ENCODE data around the gene KATNAL2. TPM values are rescaled to one million over a fixed set of nuclear protein-coding genes. Genes with fewer than 3 reads are reported as not detected.

KATNAL2 gene
- total RNA-seq, 1 experiment from 2014 or later = 7.5 TPM

- DNase-seq = peak; percentile 35
- Histone ChIP-seq H3K36me3 (replicated peaks; ENCODE audit: control insufficient read depth, insufficient read depth, low read length) (no peaks in the 10 kb centered on the region), H3K27me3 (ENCODE audit: control insufficient read depth, insufficient read depth, low read length) (no peaks in the 10 kb centered on the region), H3K4me3 (ENCODE audit: insufficient read depth, low read depth, low read length) (no peak within 1 kb of the TSS)
Measured at GRCh38 chr18:47035156-47035671, 117.8 kb downstream of the KATNAL2 start, which contains the start of gene ELOA2. ELOA2 (minus strand) TSS chr18:47035621; CDS start chr18:47035264, 357 bp downstream.

- Histone ChIP-seq H3K36me3 (replicated peaks; ENCODE audit: control insufficient read depth, insufficient read depth, low read length) (no peaks in the 10 kb centered on the region), H3K27me3 (ENCODE audit: control insufficient read depth, insufficient read depth, low read length) (no peaks in the 10 kb centered on the region), H3K4me3 (ENCODE audit: insufficient read depth, low read depth, low read length) (no peak overlapping the region)
- peak; percentile 74 for DNase-seq
Measured at GRCh38 chr18:47036298-47036874, 119.0 kb downstream of the KATNAL2 start.

- DNase-seq = no peak
- no peak overlapping the region for H3K4me3 ChIP-seq (ENCODE audit: insufficient read depth, low read depth, low read length)
Measured at GRCh38 chr18:47036927-47037578, 119.7 kb downstream of the KATNAL2 start.

GRCh38 chr18:47040982-47041381, 123.6 kb downstream of the KATNAL2 start:
- no peak overlapping the region for H3K4me3 ChIP-seq (ENCODE audit: insufficient read depth, low read depth, low read length)
- H3K36me3 ChIP-seq (replicated peaks; ENCODE audit: control insufficient read depth, insufficient read depth, low read length) = no peaks in the 10 kb centered on the region; the same call in 1 of the 2 replicates
- DNase-seq = no peak
- no peaks in the 10 kb centered on the region for H3K27me3 ChIP-seq (ENCODE audit: control insufficient read depth, insufficient read depth, low read length)

More at GRCh38 chr18:47036927-47037578, 119.7 kb downstream of the KATNAL2 start:
- H3K36me3 ChIP-seq (replicated peaks; ENCODE audit: control insufficient read depth, insufficient read depth, low read length) = no peaks in the 10 kb centered on the region; the same call in 1 of the 2 replicates
- H3K27me3 ChIP-seq (ENCODE audit: control insufficient read depth, insufficient read depth, low read length) = no peaks in the 10 kb centered on the region

- Histone ChIP-seq H3K27me3 (ENCODE audit: control insufficient read depth, insufficient read depth, low read length) (no peaks in the 10 kb centered on the region), H3K4me3 (ENCODE audit: insufficient read depth, low read depth, low read length) (no peak overlapping the region), H3K36me3 (replicated peaks; ENCODE audit: control insufficient read depth, insufficient read depth, low read length) (no peaks in the 10 kb centered on the region)
- peak; percentile 45 for DNase-seq
Measured at GRCh38 chr18:47050468-47050867, 133.1 kb downstream of the KATNAL2 start.

GRCh38 chr18:47054369-47054768, 137.0 kb downstream of the KATNAL2 start:
- DNase-seq = no peak

GRCh38 chr18:47062471-47062870, 145.1 kb downstream of the KATNAL2 start:
- Histone ChIP-seq H3K36me3 (replicated peaks; ENCODE audit: control insufficient read depth, insufficient read depth, low read length) (no peaks in the 10 kb centered on the region), H3K27me3 (ENCODE audit: control insufficient read depth, insufficient read depth, low read length) (no peaks in the 10 kb centered on the region), H3K4me3 (ENCODE audit: insufficient read depth, low read depth, low read length) (no peak overlapping the region)
- DNase-seq = no peak

More at GRCh38 chr18:47054369-47054768, 137.0 kb downstream of the KATNAL2 start:
- Histone ChIP-seq H3K36me3 (replicated peaks; ENCODE audit: control insufficient read depth, insufficient read depth, low read length) (no peaks in the 10 kb centered on the region), H3K27me3 (ENCODE audit: control insufficient read depth, insufficient read depth, low read length) (no peaks in the 10 kb centered on the region), H3K4me3 (ENCODE audit: insufficient read depth, low read depth, low read length) (no peak overlapping the region)

GRCh38 chr18:47063096-47063495, 145.7 kb downstream of the KATNAL2 start:
- no peak for DNase-seq

GRCh38 chr18:47067648-47068047, 150.2 kb downstream of the KATNAL2 start:
- DNase-seq = no peak
- Histone ChIP-seq H3K4me3 (ENCODE audit: insufficient read depth, low read depth, low read length) (no peak overlapping the region), H3K27me3 (ENCODE audit: control insufficient read depth, insufficient read depth, low read length) (no peaks in the 10 kb centered on the region), H3K36me3 (replicated peaks; ENCODE audit: control insufficient read depth, insufficient read depth, low read length) (no peaks in the 10 kb centered on the region)

More at GRCh38 chr18:47063096-47063495, 145.7 kb downstream of the KATNAL2 start:
- Histone ChIP-seq H3K4me3 (ENCODE audit: insufficient read depth, low read depth, low read length) (no peak overlapping the region), H3K27me3 (ENCODE audit: control insufficient read depth, insufficient read depth, low read length) (no peaks in the 10 kb centered on the region), H3K36me3 (replicated peaks; ENCODE audit: control insufficient read depth, insufficient read depth, low read length) (no peaks in the 10 kb centered on the region)

- Histone ChIP-seq H3K27me3 (ENCODE audit: control insufficient read depth, insufficient read depth, low read length) (no peaks in the 10 kb centered on the region), H3K4me3 (ENCODE audit: insufficient read depth, low read depth, low read length) (no peak overlapping the region), H3K36me3 (replicated peaks; ENCODE audit: control insufficient read depth, insufficient read depth, low read length) (0 out of 2 replicates have a peak, but pooled peaks cover 1% of the 10 kb centered on the region)
- DNase-seq = no peak
Measured at GRCh38 chr18:47075098-47075883, 157.9 kb downstream of the KATNAL2 start.

GRCh38 chr18:47077111-47077510, 159.7 kb downstream of the KATNAL2 start:
- no peak for DNase-seq
- H3K27me3 ChIP-seq (ENCODE audit: control insufficient read depth, insufficient read depth, low read length) = no peaks in the 10 kb centered on the region
- no peak overlapping the region for H3K4me3 ChIP-seq (ENCODE audit: insufficient read depth, low read depth, low read length)
- H3K36me3 ChIP-seq (replicated peaks; ENCODE audit: control insufficient read depth, insufficient read depth, low read length) = 0 out of 2 replicates have a peak, but pooled peaks cover 1% of the 10 kb centered on the region

GRCh38 chr18:47080872-47081271, 163.5 kb downstream of the KATNAL2 start:
- Histone ChIP-seq H3K27me3 (ENCODE audit: control insufficient read depth, insufficient read depth, low read length) (no peaks in the 10 kb centered on the region), H3K4me3 (ENCODE audit: insufficient read depth, low read depth, low read length) (no peak overlapping the region), H3K36me3 (replicated peaks; ENCODE audit: control insufficient read depth, insufficient read depth, low read length) (0 out of 2 replicates have a peak, but pooled peaks cover 1% of the 10 kb centered on the region)
- no peak for DNase-seq

GRCh38 chr18:47081578-47081977, 164.2 kb downstream of the KATNAL2 start:
- Histone ChIP-seq H3K4me3 (ENCODE audit: insufficient read depth, low read depth, low read length) (no peak overlapping the region), H3K36me3 (replicated peaks; ENCODE audit: control insufficient read depth, insufficient read depth, low read length) (0 out of 2 replicates have a peak, but pooled peaks cover 1% of the 10 kb centered on the region), H3K27me3 (ENCODE audit: control insufficient read depth, insufficient read depth, low read length) (no peaks in the 10 kb centered on the region)
- no peak for DNase-seq

- DNase-seq = no peak
- H3K4me3 ChIP-seq (ENCODE audit: insufficient read depth, low read depth, low read length) = no peak overlapping the region
- no peaks in the 10 kb centered on the region for H3K36me3 ChIP-seq (replicated peaks; ENCODE audit: control insufficient read depth, insufficient read depth, low read length)
- H3K27me3 ChIP-seq (ENCODE audit: control insufficient read depth, insufficient read depth, low read length) = no peaks in the 10 kb centered on the region
Measured at GRCh38 chr18:47087676-47088075, 170.3 kb downstream of the KATNAL2 start.
